ENCODE measurements around the gene ATP7B.
"Not testable (repeated sequence)": the region's sequence is repeated elsewhere in the genome, so short reads cannot be mapped to it uniquely, and the experiment has no call there.

The ATP7B gene

DNA sequence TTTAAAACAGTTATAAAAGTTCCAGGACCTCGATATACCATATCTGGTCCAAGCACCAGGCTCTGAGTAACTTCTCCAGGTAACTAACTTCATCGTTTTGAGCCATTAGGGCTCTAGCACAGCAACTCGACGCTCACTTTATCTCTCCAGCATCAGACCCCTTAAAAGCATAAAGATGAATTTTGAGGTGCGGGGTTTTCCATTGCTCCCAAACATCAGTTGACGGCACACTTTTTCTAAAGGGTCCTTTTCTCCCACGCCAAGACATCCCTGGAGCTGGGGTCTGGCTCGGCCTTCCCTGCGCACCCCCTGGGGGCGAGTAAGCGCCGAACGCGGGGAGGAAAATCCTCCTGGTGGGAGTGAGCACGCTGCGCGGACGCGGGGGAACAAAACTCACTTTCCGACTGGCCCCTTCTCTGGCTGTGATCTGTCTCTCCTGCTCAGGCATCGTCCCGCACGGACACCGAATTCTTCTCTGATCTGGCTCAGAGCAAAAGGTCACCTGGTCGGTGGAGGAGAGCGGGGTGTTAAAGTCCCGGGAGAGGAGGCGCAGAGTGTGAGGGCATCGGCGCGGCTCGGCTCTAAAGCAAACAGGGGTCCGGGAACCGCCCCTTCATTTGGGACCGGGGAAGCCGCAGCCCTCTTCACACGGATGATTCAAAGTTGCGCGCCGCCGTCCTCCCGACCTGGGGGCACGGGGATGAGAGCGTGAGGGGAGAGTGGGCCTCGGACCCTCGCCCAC, at the start of gene ATP7B:
TSS of gene ATP7B (minus strand) at position 561 of the 742 bp plus-strand sequence. CDS start at position 448, 113 bp downstream.
- DNase-seq (ENCODE audit: low spot score): peak; percentile 26

DNA sequence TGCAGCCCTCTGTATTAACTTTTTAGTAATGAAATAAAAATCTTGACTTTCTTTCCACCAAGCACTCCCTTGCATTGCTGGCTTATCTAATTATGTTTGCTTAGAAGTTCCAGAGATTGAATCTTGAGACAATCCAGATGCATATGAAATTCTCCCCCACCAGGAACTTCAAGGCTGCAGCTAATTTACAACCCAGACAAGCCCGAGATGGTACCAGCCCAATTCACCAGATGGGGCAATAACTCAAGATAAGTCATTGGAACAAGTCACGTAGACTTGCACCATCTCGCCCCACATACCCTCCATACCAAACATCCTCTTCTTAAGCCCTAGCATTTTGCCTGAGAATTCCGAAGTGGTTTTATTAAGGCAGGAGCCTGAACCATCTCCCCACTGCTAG, 42.2 kb upstream of the ATP7B start:
- no peak for DNase-seq (ENCODE audit: low spot score)

DNA sequence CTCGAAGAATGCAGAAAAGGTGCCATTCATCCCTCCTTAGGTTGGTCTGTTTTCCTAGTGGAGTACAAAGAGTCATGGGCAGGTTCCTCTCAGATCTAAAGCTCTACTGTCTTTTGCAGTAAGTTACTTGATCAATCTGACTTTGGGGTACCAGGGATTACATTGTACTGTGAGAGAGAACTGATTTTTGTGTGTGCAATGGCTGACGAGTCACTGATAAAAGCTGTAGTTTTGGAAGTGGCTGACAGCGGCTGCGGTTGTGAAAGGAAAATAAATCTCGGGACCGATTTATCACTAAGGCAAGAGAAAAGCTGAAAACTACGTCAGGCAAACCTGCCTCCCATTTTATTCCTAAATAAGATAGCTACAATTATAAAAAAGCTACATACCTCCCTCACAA, 40.1 kb upstream of the ATP7B start:
- DNase-seq (ENCODE audit: low spot score): no peak

DNA sequence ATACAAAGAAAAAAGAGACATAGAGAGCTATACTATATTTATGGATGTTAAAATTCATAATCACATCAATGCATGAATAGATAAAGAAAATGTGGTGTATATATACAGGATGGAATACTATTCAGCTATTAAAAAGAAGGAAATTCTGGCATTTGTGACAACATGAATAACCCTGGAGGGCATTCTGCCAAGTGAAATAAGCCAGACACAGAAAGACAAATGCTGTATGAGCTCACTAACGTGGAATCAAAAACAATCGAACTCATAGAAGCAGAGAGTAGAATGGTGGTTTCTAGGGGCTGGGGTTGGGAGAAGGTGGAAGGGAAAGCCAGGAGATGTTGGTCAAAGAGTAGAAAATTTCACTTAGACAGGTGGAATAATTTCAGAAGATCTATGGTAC, 37.3 kb upstream of the ATP7B start:
- no peak for DNase-seq (ENCODE audit: low spot score)

DNA sequence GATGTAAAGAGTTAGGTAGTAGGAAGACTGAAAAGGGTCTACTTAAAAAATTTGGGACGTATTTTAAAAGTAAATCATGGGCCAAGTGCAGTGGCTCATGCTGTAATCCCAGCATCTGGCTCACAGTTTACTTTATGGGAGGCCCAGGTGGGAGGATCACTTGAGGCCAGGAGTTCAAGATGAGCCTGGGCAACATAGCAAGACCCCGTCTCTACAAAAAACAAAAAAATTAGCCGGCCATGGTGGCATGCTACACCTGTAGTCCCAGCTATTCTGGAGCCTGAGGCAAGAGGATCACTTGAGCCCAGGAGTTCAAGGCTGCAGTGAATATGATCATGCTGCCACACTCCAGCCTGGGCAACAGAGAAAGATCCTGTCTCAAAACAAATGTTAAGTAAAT, 36.2 kb upstream of the ATP7B start:
- DNase-seq (ENCODE audit: low spot score): no peak

DNA sequence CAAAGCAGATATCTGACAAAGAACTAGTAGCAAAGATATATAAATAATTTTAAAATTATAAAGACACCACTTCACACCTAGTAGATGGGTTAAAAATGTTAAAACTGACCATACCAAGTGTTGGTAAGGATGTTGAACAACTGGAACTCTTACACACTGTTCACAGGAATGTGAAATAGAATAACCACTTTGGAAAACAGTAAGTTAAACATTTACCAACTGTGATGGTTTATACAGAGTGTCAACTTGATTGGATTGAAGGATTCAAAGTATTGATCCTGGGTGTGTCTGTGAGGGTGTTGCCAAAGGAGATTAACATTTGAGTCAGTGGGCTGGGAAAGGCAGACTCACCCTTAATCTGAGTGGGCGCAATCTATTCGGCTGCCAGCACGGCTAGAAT, 32.4 kb upstream of the ATP7B start:
- no peak for DNase-seq (ENCODE audit: low spot score)

DNA sequence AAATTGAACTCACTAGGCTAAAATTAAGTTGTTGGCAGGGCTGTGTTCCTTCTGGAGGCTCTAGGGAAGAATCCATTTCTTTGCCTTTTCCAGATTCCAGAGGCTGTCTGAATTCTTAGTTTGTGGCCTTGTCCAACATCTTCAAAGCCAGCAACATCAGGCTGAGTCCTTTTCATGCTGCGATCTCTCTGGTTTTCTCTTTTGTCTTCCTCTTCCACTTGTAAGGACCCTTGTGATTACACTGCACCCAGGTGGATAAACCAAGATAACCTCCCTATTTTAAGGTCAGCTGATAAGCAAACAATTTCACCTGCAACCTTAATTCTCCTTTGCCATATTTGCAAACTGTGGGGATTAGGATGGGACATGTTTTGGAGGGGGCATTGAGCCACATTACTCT, 24.8 kb upstream of the ATP7B start:
- no peak for DNase-seq (ENCODE audit: low spot score)

DNA sequence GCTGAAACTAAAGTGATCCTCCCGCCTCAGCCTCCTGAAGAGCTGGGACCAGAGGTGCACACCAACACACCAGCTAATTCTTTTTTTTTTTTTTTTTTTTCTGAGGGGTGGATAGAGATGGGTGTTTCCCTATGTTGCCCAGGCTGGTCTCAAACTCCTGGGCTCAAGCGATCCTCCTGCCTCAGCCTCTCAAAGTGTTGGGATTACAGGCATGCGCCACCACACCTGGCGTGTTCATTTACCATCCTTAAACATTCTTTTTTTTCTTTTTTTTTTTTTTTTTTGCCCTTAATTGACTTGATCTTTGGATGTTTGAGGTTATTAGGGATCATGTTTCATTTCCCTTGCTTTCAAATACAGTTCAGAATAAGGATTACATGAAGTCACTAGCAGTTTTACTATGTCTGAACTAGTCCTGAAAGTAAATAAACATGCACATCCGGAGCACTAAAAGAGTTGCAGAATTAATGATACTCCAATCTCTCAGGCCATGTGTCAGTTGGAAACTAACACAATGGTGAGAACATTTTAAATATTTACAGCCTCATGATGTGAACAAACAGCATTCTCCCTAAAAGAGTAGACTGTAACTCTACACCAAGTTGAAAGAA, 23.5 kb upstream of the ATP7B start:
- DNase-seq (ENCODE audit: low spot score): no peak

DNA sequence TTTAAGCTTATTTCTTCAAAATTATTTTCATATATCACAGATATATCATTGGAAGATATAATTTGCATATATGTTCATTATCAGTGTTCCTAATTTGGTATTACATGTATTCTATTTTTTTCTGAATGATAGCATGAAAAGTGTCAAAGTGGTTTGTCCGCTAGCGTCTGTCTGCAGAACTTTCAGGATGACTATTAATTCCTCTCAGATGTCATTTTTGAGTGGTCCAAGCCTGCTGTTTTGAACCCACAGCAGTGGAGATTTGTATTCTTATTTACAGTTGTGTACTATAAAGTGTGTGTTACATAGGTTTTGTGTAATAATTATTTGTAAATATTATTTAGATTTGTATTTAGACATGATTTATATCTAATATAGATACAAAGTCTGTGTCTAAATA, 21.8 kb upstream of the ATP7B start:
- no peak for DNase-seq (ENCODE audit: low spot score)

DNA sequence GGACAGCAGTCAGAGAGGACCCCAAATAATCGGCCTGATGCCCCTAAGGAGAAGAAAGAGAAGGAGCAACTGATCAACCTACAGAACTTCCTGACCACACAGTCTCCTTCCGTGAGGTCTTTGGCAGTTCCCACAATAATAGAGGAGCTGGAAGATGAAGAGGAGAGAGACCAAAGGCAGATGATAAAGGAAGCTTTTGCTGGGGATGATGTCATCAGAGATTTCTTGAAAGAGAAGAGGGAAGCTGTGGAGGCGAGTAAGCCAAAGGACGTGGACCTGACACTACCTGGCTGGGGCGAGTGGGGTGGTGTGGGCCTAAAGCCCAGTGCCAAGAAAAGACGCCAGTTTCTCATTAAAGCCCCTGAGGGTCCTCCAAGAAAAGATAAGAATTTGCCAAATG, 19.2 kb upstream of the ATP7B start:
- not testable (repeated sequence) for DNase-seq (ENCODE audit: low spot score)

DNA sequence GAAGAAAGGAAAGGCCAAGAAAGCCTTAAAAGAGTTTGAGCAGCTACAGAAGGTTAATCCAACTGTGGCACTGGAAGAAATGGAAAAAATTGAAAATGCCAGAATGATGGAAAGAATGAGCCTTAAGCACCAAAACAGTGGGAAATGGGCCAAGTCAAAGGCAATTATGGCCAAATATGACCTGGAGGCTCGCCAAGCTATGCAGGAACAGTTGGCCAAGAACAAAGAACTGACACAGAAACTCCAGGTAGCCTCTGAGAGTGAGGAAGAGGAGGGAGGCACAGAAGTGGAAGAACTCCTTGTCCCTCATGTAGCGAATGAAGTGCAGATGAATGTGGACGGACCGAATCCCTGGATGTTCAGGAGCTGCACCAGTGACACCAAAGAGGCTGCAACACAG, 18.3 kb upstream of the ATP7B start:
- no peak for DNase-seq (ENCODE audit: low spot score)

DNA sequence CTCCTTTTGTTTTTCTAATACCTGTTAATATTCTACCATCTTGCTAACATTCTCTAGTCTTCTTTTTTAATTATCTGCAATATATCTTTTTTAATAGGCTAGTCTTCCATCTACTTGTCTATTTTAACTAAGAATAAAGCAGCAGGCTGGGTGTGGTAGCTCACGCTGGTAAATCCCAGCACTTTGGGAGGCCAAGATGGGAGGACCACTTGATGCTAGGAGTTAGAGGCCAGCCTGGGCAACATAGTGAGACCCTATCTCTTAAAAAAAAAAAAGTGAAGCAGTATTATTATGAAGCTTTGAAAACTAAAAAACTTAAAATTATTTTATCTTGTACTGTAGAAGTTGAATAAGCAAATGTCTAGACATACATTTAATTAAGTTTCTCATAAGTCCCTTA, 16.6 kb upstream of the ATP7B start:
- no peak for DNase-seq (ENCODE audit: low spot score)

DNA sequence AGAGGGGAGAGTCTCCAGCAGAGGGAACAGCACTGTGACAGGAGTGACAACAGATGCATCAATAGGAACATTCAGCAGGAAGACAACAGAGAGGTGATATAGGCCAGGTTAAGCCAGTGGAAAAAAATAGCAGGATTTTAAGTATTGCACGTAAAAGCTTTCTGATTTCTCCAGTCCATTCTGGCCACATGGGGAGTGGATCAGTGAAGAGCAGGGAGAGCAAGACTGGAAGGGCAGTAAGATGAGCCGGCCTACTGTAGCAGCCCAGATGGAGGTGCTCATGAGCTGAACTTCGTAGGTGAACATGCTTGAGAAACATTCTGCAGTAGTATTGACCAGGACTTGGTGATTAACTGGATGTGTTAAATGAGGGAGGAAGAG, 15.0 kb upstream of the ATP7B start:
- DNase-seq (ENCODE audit: low spot score): no peak

DNA sequence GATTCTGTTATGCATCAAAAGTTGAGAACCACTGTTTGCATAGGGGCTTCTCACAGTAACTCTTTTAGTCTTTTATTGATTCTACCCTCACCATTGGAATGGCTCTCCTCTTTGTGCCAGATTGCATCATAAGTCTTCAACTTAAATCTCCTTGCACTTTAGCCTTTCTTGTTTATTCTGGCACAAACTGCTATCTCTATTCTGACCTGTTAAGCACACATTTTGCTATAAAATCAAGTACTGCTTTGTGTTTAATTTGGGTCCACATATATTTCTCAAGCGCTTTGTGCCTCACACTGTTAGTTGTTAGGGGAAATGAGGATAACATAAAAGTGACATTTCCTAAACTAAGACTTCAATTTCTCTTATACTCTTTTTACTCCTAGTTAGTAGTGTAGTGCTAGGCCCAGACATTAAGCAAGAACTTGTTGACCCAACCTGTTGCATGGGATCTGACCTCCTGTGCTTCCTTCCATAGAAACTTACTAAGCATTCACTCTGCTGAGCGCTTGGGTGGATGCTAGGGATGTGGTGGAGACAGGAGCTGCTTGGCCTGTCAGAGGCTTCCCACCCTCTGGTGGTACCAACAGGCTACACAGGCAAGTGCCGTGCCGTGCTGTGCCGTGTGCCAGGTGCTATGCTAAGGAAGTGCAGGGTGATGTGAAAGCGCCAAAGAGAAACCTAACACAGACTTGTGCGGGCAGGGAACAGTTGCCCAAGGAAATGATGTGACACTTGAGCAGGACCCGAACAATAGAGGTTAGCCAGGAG, 14.4 kb upstream of the ATP7B start:
- no peak for DNase-seq (ENCODE audit: low spot score)

DNA sequence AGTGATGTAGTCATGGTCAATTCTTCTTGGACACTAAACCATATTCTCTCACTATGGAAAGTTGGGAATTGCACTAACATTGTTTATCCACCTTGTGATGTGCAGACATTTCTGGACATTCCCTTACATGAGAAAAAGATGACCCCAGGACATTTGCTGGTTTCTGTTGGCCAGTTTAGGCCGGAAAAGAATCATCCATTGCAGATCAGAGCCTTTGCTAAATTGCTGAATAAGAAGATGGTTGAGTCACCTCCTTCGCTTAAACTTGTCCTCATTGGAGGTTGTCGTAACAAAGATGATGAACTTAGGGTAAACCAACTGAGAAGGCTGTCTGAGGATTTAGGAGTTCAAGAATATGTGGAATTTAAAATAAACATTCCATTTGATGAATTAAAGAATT, 13.2 kb upstream of the ATP7B start, which contains the start of gene UTP14C:
TSS of gene UTP14C (plus strand) at position 211 of the 400 bp plus-strand sequence. CDS start 4,114 bp downstream, outside the sequence.
- DNase-seq (ENCODE audit: low spot score): no peak

DNA sequence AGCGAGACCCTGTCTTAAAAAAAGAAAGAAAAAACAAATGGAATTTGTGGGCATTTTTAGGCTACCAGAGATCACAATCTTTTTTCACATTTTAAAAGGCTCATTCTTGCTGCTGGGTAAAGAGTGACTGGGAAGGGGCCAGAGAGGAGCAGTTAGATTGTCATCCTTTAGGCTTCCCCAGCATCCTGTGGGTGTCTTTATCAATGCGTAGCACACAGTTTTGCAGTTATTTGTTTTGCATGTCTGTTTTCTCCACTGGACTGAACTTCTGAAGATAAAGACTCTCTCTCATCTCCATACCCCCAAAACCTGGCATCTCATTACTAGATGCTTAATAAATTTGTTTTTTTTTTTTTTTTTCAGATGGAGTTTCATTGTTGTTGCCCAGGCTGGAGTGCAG, 11.1 kb upstream of the ATP7B start:
- no peak for DNase-seq (ENCODE audit: low spot score)

DNA sequence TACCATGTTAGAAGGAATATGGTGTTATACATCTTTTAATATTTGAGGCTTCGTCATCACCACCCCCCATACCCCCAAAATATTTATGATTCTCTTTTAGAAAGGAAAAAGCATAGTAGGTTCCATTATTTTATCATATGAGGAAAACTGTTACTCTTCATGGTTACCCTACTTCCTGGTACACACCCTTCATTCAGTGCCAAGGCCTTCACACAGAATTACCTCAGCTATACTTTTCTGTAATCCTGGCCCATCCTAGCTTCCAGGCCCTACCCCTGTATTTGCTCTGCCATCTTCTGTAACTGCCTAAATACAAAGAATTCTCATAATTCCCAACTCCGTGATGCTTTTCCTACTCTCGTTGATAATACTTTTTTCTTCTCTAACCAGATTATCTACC, 8.9 kb upstream of the ATP7B start:
- no peak for DNase-seq (ENCODE audit: low spot score)

DNA sequence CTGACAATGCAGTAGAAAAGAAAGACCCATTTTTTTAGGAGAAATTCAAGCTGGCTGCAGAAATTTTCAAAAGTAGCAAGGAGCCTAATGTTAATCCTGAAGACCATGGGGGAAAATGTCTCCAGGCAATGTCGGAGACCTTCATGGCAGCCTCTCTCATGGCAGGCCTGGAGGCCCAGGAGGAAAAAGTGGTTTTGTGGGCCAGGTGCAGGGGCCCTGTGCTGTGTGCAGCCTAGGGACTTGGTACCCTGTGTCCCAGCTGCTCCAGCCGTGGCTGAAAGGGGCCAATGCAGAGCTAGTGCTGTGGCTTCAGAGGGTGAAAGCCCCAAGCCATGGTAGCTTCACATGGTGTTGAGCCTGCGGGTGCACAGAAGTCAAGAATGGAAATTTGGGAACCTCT, 5.0 kb upstream of the ATP7B start:
- no peak for DNase-seq (ENCODE audit: low spot score)

DNA sequence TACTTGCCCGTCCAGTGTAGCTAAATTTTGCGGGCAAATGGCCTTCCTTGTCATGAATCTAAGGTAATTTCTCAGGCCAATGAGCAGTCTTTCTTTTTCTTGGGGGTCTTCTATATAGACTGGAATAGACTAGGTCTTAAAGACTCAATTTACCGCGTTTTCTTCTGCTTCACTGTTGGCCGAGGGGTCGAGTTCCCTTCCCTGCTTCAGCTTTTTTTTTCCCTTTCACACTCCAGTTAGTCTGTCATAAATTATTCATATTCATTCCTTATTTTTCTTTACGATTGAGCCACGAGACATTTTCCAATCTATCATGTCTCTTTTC, 1.2 kb upstream of the ATP7B start:
- no peak for DNase-seq (ENCODE audit: low spot score)

DNA sequence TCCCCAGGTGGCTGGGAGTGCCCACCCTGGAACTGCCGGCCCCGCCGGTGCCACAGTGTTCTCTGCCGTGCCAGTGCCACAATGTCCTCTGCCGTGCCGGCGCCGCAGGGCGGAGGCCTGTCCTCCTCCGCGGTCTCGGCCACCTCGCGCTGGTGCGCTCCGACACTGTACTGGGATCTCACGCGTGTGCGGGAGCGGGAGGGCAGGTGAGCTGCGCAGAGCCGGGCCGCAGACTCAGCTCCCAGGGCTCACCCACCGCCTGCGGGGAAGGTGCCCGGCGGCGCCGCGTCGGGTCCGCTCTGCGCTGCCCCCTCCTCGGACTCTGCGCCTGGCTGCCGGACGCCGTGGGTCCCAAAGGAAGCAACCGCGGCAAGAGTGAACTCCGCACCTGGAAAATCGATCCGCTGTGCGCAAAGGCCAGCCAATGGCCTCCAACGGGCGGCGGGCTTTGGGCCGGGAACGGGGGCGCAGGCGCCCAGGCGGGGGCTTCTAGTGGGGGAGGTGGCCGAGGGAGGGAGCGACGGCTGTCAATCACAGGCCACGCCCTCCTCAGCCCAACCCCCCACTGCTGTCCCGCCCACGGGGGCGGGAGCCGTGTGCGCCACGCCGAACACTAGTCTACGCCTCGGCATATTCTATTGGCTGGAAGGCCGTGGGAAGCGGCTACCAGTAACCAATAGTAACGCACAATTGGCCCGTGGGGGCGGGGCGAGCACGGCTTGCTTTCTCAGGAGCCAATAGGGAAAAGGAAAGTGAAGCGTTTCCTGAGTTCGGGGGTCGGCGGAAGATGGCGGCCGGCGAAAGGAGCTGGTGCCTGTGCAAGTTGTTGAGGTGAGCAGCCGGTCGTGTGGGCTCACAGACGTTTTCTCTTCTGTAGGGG, 622 bp upstream of the ATP7B start, which contains the start of gene ALG11:
TSS of gene ALG11 (plus strand) at position 767 of the 880 bp plus-strand sequence. CDS start at position 788, 21 bp downstream.
- DNase-seq (ENCODE audit: low spot score): peak; percentile 99

DNA sequence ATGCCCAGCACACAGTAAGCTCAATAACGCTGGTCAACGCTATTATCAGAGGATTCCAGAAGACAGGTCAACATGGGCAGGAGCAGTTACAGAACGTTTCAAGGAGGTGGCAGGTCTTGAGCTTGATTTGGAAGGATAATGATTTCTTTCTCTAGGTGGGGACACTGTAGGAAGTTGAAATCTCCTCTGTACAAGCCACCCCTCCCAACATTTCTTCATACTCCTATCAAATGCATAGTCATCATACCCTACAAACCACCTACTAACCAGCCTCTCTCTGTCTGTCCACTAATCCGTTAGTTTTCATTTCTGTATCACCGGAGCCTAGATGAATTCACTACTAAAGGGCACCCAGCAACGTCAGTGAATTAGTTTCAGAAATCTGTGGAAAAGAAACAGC, 1.3 kb downstream of the ATP7B start:
- no peak for DNase-seq (ENCODE audit: low spot score)

All from kidney tubule cell (primary cell).